NT2/D1 (cell line): ENCODE data around the gene WDFY4.

ENCODE experiments used
- DNase-seq: peaks from one replicate; pipeline ENCODE4 v3.0.0-alpha.2; 2011; ENCODE audit warnings: low read depth, low spot score
- H3K27me3 ChIP-seq: 2 replicates; pipeline ENCODE4 v1.6.0; 2011; ENCODE audit warnings: mild to moderate bottlenecking; ENCODE audit not compliant: insufficient read length, insufficient read depth
- H3K36me3 ChIP-seq: 2 replicates; pipeline ENCODE4 v1.6.1; 2011; ENCODE audit warnings: mild to moderate bottlenecking, low read length, mixed read lengths; ENCODE audit not compliant: insufficient read depth, insufficient read length
- H3K4me1 ChIP-seq: 2 replicates; pipeline ENCODE4 v1.5.1; 2011; ENCODE audit not compliant: insufficient read depth, insufficient read length
- H3K4me3 ChIP-seq: 2 replicates; pipeline ENCODE4 v1.5.1; 2011; ENCODE audit warnings: low read depth; ENCODE audit not compliant: insufficient read length
- H3K9ac ChIP-seq: 2 replicates; pipeline ENCODE4 v1.6.0; 2011; ENCODE audit warnings: low read depth; ENCODE audit not compliant: insufficient read length
- H3K9me3 ChIP-seq: 2 replicates; pipeline ENCODE4 v1.5.1; 2011; ENCODE audit warnings: mild to moderate bottlenecking, low read length; ENCODE audit not compliant: insufficient read depth
- SUZ12 ChIP-seq: IDR thresholded peaks from 2 replicates; pipeline ENCODE4 v1.6.1; 2011; ENCODE audit not compliant: insufficient read length, insufficient read depth; ENCODE audit errors: extremely low read depth
- YY1 ChIP-seq: IDR thresholded peaks from 2 replicates; pipeline ENCODE4 v1.6.1; 2011; ENCODE audit not compliant: insufficient read length, insufficient read depth
- ZNF274 ChIP-seq: IDR thresholded peaks from 2 replicates; pipeline ENCODE4 v1.6.1; 2011; ENCODE audit warnings: mild to moderate bottlenecking, low read depth, low read length

Gene WDFY4

DNA sequence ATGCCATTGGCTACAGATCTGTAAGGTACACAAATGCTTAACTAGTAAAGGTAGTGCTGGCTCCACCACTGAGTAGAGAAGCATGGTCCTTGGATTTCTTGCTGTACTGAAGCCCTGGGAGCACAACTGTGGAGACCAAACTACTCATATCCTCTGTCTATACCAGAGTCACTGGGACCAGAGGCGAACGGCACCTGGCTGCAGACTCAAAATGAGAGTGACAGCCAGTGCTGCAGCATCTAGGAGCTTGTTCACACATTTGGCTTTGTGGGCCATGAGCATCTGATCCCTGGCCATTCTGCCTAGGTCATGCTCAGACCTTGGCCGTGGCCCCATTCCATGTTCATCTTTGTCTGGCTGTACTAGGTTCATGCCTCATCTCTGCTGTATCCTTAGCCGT lies 223.1 kb downstream of the WDFY4 start:
- Histone ChIP-seq H3K9ac (no peak overlapping the region), H3K36me3 (no peaks in the 10 kb centered on the region), H3K4me3 (no peak overlapping the region), H3K4me1 (no peaks in the 10 kb centered on the region), H3K27me3 (no peaks in the 10 kb centered on the region), H3K9me3 (no peaks in the 10 kb centered on the region)
- DNase-seq = no peak
- TF ChIP-seq ZNF274 (no peak), SUZ12 (no peak), YY1 (no peak)

DNA sequence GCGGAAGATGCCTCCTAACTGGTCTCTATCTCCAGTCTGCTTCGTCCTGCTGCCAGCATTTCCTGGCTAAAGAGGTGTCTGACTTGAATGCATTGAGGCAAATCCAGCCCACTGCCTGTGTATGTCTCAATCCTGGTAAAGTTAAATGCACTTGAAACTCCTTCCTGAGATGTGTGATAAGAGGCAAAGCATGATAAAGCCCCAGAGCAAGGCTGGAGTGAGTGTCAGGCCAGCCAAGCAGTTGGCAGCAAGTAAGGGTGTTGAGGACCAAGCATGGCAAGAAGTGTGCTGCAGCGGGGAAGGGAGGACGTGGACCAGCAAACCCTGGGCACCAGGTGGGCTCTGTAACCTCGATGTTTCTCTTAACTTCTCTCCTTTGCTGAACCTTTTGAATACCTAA lies 225.9 kb downstream of the WDFY4 start:
- Histone ChIP-seq H3K4me3 (no peak overlapping the region), H3K36me3 (no peaks in the 10 kb centered on the region), H3K9me3 (no peaks in the 10 kb centered on the region), H3K27me3 (no peaks in the 10 kb centered on the region), H3K9ac (no peak overlapping the region), H3K4me1 (no peaks in the 10 kb centered on the region)
- TF ChIP-seq YY1 (no peak), ZNF274 (no peak), SUZ12 (no peak)
- DNase-seq = no peak

DNA sequence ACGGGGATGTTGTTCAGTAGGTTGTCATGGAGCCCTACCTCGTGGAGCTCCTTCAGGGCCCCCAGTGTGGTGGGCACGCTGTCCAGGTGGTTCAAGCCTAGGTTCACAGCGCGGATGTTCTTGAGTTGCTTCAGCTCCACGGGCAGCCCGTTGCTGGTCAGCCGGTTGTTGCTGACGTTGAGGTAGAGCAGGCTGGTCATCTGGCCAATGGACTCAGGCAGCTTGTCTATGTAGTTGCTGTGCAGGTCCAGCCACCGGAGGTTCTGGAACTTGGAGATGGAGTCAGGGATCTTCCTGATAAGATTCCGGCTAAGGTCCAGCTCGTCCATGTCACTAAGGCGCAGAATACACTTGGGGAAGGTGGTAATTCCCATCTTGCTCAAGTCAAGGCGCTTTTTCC lies 229.0 kb downstream of the WDFY4 start:
- H3K36me3 ChIP-seq = no peaks in the 10 kb centered on the region
- DNase-seq = no peak
- no peaks in the 10 kb centered on the region for H3K27me3 ChIP-seq
- H3K9ac ChIP-seq = no peak overlapping the region
- H3K4me1 ChIP-seq = no peaks in the 10 kb centered on the region
- H3K9me3 ChIP-seq = no peaks in the 10 kb centered on the region
- H3K4me3 ChIP-seq = no peak overlapping the region
- TF ChIP-seq ZNF274 = no peak
- no peak for TF ChIP-seq SUZ12
- no peak for TF ChIP-seq YY1

DNA sequence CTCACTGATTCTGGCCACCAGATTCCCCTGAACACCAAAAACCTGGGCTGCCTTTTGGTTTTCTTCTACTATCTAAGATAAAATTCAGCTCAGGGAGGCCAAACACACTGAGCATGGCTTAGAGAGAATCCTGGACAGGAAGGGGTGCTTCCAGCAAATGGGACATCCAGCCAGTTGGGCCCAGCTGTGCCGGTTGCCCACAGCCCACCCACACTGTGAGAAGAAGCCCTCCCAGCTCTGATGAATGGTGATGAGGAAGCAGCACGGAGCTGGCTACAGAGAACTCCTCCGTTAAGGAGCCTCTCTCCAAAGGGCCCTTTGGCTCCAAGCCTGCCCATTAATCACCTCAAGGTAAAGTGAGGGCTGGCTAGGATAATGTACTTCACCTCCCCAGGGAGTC lies 239.1 kb downstream of the WDFY4 start:
- H3K9me3 ChIP-seq = no peaks in the 10 kb centered on the region
- no peaks in the 10 kb centered on the region for H3K36me3 ChIP-seq
- H3K9ac ChIP-seq = no peak overlapping the region
- no peaks in the 10 kb centered on the region for H3K27me3 ChIP-seq
- TF ChIP-seq YY1 (no peak), SUZ12 (no peak)
- no peak overlapping the region for H3K4me3 ChIP-seq
- DNase-seq = no peak
- no peaks in the 10 kb centered on the region for H3K4me1 ChIP-seq

DNA sequence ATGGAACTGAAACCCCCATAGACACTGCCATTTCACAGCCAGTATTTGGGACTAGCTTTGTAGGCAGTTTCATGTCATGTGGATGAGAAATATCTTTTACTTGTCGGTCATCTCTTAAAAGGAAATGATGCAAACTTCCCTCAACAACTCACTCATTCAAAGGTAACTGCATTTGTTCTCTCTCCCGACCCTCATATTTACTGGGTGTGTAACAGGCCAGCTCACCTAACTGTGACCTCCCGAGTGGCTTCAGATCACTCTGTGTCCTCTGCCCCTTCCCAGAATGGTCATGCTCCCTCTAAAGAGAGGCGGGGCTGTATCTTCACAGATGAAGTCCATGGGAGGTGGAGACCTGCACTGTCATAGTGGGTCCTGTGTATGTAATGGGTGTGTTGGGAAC lies 240.3 kb downstream of the WDFY4 start:
- TF ChIP-seq ZNF274 (no peak), SUZ12 (no peak), YY1 (no peak)
- no peaks in the 10 kb centered on the region for H3K36me3 ChIP-seq
- no peaks in the 10 kb centered on the region for H3K9me3 ChIP-seq
- no peak overlapping the region for H3K9ac ChIP-seq
- H3K27me3 ChIP-seq = no peaks in the 10 kb centered on the region
- no peaks in the 10 kb centered on the region for H3K4me1 ChIP-seq
- DNase-seq = no peak
- no peak overlapping the region for H3K4me3 ChIP-seq

DNA sequence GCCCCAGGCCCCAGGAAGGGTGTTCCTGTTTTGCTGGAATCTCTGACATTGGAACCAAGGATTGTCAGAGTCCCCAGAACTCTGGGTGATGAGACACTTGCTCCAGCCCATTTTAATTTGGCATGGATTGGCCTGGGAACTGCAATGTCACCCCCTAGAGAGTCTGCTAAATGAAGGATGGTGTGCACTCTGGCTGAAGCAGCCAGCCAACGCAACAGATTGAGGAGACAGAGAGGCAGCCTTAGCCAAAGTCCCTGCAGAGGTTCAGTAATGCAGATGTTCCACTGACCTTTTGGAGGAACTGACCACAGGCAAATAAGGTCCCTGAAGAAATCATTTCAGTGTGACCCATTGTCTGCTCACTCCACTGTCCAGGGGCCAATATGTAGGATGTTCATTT lies 241.6 kb downstream of the WDFY4 start:
- Histone ChIP-seq H3K9ac (no peak overlapping the region), H3K9me3 (no peaks in the 10 kb centered on the region), H3K4me3 (no peak overlapping the region), H3K4me1 (no peaks in the 10 kb centered on the region), H3K27me3 (no peaks in the 10 kb centered on the region), H3K36me3 (no peaks in the 10 kb centered on the region)
- DNase-seq = no peak
- TF ChIP-seq SUZ12 = no peak
- no peak for TF ChIP-seq ZNF274
- TF ChIP-seq YY1 = no peak

DNA sequence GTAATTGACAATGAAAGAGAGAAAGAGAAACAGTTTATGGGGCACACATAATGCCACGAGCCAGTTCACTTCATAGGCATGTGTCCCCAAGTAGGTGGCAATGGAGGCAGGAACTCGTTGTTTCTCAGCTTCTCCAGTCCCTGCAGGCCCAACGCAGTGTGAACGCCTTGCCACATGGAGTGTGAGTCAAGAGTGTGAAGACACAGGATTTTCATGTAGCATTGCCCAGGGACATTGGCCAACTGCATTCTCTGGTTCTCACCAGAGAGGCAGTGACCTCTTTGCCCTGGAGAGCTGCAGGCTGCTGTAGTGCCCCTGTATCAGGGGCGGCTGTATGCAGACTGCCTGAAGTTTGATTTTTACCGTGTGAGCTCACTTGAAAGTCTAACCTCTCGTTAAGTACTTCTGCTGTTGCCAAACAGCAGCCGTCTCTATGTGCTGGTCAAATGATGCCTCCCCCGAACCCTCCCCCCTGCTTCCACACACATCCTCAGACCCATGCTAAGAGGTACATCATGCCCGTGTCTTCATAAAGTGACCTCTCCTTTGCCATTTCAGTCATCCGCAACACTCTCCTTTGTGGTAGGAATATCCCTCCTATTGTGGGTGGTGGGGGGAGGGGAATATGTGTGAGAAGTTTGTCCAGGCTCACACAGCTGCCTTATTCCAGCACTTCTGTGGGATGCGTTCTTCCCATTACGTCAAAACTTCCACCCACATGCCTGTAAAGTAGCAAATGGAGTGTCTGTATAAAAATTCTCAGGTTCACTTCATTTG lies 242.3 kb downstream of the WDFY4 start:
- no peaks in the 10 kb centered on the region for H3K36me3 ChIP-seq
- H3K9me3 ChIP-seq = no peaks in the 10 kb centered on the region
- DNase-seq = no peak
- H3K9ac ChIP-seq = no peak overlapping the region
- TF ChIP-seq ZNF274 (no peak), YY1 (no peak), SUZ12 (no peak)
- H3K27me3 ChIP-seq = no peaks in the 10 kb centered on the region
- no peaks in the 10 kb centered on the region for H3K4me1 ChIP-seq
- H3K4me3 ChIP-seq = no peak overlapping the region
